ENCODE data around the gene SMPD4.
A peak's percentile ranks its signal among the peaks of the same experiment; 100 is the strongest.
"Not testable (repeated sequence)": the region's sequence is repeated elsewhere in the genome, so short reads cannot be mapped to it uniquely, and the experiment has no call there.

The SMPD4 gene, protein sequence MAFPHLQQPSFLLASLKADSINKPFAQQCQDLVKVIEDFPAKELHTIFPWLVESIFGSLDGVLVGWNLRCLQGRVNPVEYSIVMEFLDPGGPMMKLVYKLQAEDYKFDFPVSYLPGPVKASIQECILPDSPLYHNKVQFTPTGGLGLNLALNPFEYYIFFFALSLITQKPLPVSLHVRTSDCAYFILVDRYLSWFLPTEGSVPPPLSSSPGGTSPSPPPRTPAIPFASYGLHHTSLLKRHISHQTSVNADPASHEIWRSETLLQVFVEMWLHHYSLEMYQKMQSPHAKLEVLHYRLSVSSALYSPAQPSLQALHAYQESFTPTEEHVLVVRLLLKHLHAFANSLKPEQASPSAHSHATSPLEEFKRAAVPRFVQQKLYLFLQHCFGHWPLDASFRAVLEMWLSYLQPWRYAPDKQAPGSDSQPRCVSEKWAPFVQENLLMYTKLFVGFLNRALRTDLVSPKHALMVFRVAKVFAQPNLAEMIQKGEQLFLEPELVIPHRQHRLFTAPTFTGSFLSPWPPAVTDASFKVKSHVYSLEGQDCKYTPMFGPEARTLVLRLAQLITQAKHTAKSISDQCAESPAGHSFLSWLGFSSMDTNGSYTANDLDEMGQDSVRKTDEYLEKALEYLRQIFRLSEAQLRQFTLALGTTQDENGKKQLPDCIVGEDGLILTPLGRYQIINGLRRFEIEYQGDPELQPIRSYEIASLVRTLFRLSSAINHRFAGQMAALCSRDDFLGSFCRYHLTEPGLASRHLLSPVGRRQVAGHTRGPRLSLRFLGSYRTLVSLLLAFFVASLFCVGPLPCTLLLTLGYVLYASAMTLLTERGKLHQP

DNA sequence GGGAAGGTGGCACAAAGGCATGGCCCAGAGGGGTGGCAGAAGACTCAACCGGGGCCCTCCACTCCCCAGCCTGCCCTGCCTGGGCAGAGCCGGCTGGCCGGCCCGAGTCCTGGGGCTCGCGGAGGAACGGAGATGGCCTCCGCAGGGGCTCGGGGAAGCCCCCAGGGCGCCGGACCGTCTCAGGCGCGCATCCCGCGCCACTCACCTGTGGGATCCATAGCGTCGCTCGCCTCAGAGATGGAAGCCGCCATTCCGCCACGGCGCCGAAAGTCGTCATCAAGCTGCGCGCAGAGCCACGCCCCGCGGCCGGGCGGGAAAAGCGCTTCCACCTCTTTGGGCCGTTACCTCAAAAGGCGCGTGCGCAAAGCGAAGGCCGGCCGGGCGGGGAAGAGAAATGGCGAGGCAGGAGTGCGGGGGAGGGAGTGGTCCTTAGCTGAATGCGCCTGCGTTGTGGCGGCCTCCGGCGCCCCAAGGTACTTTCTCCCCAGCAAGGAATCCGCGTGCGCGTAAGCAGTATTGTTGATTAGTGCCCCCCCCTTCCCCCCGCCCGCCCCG lies at the start of gene SMPD4:
SMPD4 (minus strand) TSS at position 278 of the 555 bp plus-strand sequence. CDS start 5,010 bp downstream, outside the sequence.
- DNase-seq, result peak; percentile 87

GRCh38 chr2:130230907-130231306 lies 49.5 kb upstream of the SMPD4 start:
- not testable (repeated sequence) for DNase-seq

- DNase-seq, result not testable (repeated sequence)
Observed at GRCh38 chr2:130230376-130230775, 49.0 kb upstream of the SMPD4 start.

DNA sequence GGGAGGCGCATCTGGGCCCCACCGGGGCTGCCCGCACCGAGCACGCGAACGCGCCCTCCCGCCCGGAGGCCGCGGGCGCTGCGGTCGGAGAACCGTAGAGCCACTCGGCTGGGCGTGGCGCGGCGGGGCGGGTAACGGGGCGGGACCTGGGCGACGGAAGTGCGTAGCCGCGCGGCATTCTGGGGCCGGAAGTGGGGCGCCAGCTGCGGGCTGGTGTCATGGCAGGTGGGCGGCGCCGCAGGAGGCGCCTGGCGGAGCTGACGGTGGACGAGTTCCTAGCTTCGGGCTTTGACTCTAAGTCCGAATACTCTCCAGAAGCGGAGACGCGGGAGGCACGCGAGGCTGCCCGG lies 47.7 kb upstream of the SMPD4 start:
- DNase-seq, result not testable (repeated sequence)

- DNase-seq, result not testable (repeated sequence)
Observed at GRCh38 chr2:130228467-130229160, 47.2 kb upstream of the SMPD4 start.

GRCh38 chr2:130228005-130228404 lies 46.6 kb upstream of the SMPD4 start:
- DNase-seq, result not testable (repeated sequence)

DNA sequence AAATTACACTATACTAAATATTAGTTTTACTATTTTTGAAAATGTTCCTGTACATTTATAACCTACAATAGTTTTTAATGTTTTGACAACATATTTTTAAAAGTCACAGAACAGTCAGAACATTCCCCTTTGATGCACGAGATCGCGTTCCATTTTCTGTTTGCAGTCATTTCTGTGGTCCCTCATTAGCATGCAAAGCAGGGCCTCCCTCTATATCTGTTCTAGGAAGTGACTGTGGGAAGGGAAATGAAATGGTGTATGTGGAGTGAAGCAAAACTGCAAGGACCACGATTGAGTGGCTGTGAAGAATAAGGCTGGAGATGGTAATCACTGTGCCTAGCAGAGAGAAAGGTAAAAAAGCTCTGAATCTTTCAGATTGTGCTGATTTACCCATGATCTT lies 41.1 kb upstream of the SMPD4 start:
- not testable (repeated sequence) for DNase-seq

DNA sequence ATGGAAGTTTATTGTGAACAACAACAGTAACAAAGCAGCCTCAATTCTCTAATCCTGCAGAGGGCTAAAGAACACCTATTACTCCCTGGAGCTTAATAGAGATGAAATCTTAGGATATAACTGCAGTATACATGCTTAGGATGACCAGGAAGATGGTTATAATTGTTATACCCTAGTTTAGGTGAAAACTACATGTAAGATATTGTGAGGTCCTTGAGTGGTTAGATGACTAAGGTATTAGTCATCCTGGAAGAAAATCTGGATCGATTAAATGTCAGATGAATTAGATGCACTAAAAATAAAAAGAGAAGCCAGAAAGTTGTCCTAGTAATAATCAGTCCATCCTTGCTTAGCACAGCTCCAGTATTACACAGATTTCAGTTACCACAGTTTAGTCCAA lies 39.1 kb upstream of the SMPD4 start:
- DNase-seq, result not testable (repeated sequence)

- DNase-seq, result not testable (repeated sequence)
Observed at GRCh38 chr2:130219147-130219546, 37.7 kb upstream of the SMPD4 start.

- not testable (repeated sequence) for DNase-seq
Observed at GRCh38 chr2:130207051-130207450, 25.6 kb upstream of the SMPD4 start.

DNA sequence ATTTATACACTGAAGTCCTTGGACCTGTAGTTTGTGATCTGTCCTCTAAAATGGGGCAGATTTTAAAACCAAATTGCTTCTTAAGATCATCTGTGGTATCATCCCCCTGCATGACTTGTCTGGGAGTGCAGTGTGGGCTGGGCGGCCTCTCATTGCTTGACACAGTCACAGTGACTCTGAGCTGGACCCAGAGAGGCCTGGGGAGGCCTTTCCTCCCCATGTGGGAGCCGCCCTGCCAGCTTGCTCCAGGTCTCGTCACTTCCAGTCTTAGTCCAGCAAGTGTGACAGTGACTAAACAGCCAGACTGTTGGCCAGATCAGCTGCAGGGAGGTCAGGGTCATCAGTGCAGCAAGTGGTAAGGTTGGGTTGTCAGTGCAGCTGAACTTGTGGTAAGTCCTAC lies 21.7 kb upstream of the SMPD4 start:
- not testable (repeated sequence) for DNase-seq

GRCh38 chr2:130202518-130202917 lies 21.1 kb upstream of the SMPD4 start:
- DNase-seq, result not testable (repeated sequence)

GRCh38 chr2:130198343-130198742 lies 16.9 kb upstream of the SMPD4 start, which contains the start of gene TUBA3E:
Gene TUBA3E, minus strand, starts transcription at chr2:130198439. Its CDS starts 79 bp downstream, at chr2:130198360.
- no peak for DNase-seq

DNA sequence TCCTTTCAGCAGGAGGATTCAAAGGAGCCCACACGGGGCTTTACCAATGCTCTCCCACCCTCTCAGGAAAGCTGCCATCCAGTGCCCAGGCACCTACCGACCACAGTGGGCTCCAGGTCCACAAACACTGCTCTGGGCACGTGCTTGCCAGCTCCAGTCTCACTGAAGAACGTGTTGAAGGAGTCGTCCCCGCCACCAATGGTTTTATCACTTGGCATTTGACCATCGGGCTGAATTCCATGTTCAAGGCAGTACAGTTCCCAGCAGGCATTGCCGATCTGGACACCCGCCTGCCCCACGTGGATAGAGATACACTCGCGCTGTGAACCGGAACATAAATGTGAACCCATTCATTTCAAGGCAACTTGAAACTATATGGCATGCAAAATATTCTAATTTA lies 14.7 kb upstream of the SMPD4 start:
- not testable (repeated sequence) for DNase-seq

- not testable (repeated sequence) for DNase-seq
Observed at GRCh38 chr2:130195089-130195635, 13.8 kb upstream of the SMPD4 start.

DNA sequence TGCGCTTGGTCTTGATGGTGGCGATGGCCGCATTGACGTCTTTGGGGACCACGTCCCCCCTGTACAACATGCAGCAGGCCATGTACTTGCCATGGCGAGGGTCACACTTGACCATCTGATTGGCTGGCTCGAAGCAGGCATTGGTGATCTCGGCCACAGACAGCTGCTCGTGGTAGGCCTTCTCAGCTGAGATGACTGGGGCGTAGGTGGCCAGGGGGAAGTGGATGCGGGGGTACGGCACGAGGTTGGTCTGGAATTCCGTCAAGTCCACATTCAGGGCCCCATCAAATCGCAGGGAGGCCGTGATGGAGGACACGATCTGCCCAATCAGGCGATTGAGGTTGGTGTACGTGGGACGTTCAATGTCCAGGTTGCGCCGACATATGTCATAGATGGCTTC lies 12.4 kb upstream of the SMPD4 start:
- not testable (repeated sequence) for DNase-seq

DNA sequence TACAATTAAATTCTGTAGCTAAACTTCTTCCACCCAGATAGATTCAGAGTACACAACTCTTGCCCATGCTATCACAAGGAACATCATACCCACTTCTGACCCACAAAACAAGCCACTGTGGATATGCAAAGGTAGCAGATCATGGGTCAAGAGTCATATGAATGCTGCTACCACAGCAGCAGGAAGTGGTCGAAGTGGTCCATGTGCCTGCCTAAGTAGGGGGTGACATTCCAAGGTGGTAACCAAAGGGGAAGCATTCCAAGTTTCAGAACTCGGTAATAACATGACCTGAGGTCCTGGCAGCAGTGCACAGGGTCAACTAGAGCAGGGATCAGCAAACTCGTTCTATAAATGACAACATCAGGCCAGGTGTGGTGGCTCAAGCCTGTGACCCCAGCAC lies 11.0 kb upstream of the SMPD4 start:
- not testable (repeated sequence) for DNase-seq

GRCh38 chr2:130191319-130191718 lies 9.9 kb upstream of the SMPD4 start:
- not testable (repeated sequence) for DNase-seq

- DNase-seq, result no peak
Observed at GRCh38 chr2:130190237-130190636, 8.8 kb upstream of the SMPD4 start.

DNA sequence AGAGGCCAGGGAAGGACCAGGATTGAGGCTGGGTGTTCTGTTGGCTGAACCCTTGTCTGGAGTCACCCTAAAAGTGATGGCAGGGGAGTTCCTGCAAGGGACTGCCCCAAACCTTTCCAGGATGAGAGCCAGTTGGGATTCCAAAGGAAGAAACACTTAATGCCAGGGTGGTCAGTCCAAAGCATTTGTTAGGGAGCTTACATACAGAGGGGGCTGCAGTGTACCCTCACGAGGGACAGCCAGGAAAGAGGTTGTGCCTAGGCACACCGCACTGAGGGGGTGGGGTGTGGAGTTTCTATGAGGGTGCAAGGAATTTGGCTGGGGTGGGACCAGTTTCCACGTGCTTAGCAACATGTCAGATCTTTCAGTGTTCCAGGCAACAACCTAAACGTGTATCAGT lies 7.6 kb upstream of the SMPD4 start:
- DNase-seq, result not testable (repeated sequence)

GRCh38 chr2:130187859-130188792 lies 6.7 kb upstream of the SMPD4 start:
- DNase-seq, result not testable (repeated sequence)

All from NCI-H510A (cell line).